PC-9 (cell line): ENCODE measurements around the gene CTAG1B.

Experiments
- CTCF ChIP-seq: fragments of 200-600 bp; sonication (generic); conservative IDR thresholded peaks from 2 replicates; pipeline ENCODE4 v1.6.1; 2017; ENCODE audit warnings: mixed run types, antibody characterized with exemption, mild to moderate bottlenecking, moderate library complexity
- EZH2 ChIP-seq: fragments of 200-600 bp; sonication (generic); IDR thresholded peaks from 2 replicates; pipeline ENCODE4 v1.8.0; 2017; ENCODE audit warnings: antibody characterized with exemption, low read depth

GRCh38 chrX:154598656-154599055, 20.4 kb downstream of the CTAG1B start:
- TF ChIP-seq CTCF = no peak
- TF ChIP-seq EZH2 = no peak
